Upper lobe of right lung (tissue), 1 donor: ENCODE results near the gene QSOX1. TPM values are rescaled to one million over a fixed set of nuclear protein-coding genes. Genes with fewer than 3 reads are reported as not detected.

Experiments used
- ATAC-seq: fragments of 200-7000 bp; cut with Tn5 transposase; one replicate; pipeline ENCODE4 v1.9.1; 2020; ENCODE audit warnings: mild to moderate bottlenecking, moderate library complexity
- DNase-seq: peaks from one replicate; pipeline ENCODE4 v3.0.0-alpha.2; 2020
- H3K27ac ChIP-seq: fragments of 200-600 bp; one replicate; pipeline ENCODE4 v1.8.0; 2022
- H3K27me3 ChIP-seq: fragments of 200-600 bp; one replicate; pipeline ENCODE4 v1.8.0; 2022; ENCODE audit warnings: mild to moderate bottlenecking
- H3K36me3 ChIP-seq: fragments of 200-600 bp; one replicate; pipeline ENCODE4 v1.8.0; 2022
- H3K4me1 ChIP-seq: fragments of 200-600 bp; one replicate; pipeline ENCODE4 v1.8.0; 2022
- H3K4me3 ChIP-seq: fragments of 200-600 bp; one replicate; pipeline ENCODE4 v1.8.0; 2022; ENCODE audit warnings: mild to moderate bottlenecking
- H3K9me3 ChIP-seq: fragments of 200-600 bp; one replicate; pipeline ENCODE4 v1.8.0; 2022
- CTCF ChIP-seq: fragments of 200-600 bp; IDR thresholded peaks from one replicate; pipeline ENCODE4 v1.8.0; 2022; ENCODE audit warnings: antibody characterized with exemption
- intact Hi-C: fragments of 100-400 bp; cut with DNase I; formaldehyde crosslinking; loops from one replicate; pipeline ENCODE4 v1.11.0; 2022
- total RNA-seq: library from RNA; stranded (reverse); fragmentation: NEBNext Ultra II Directional; extraction: Animal tissue kit (Norgen Biotek cat#: 25700); gene quantifications from one replicate; pipeline ENCODE4 v1.2.1, GENCODE V29; 2021
- donor health status: DM: no; HTN: yes; CAD: no; lungs with severe emphysema.

The QSOX1 gene
- total RNA-seq, 1 donor from 2014 or later: 275 TPM

GRCh38 chr1:180224902-180225301 lies 70.2 kb downstream of the QSOX1 start:
- peak; percentile 23 for DNase-seq
- intact Hi-C loops: no loop called here
- no peak for TF ChIP-seq CTCF

GRCh38 chr1:180225403-180225802 lies 70.7 kb downstream of the QSOX1 start:
- no peak overlapping the region for H3K27ac ChIP-seq
- ATAC-seq (no peak), DNase-seq (peak; percentile 1)
- no peak for TF ChIP-seq CTCF
- intact Hi-C loops: no loop called here
- H3K4me3 ChIP-seq: no peak overlapping the region
- no peaks in the 10 kb centered on the region for H3K36me3 ChIP-seq
- H3K27me3 ChIP-seq: peaks cover 59% of the 10 kb centered on the region
- H3K4me1 ChIP-seq: peaks cover 12% of the 10 kb centered on the region
- H3K9me3 ChIP-seq: no peaks in the 10 kb centered on the region

More at GRCh38 chr1:180224902-180225301, 70.2 kb downstream of the QSOX1 start:
- Histone ChIP-seq H3K27me3 (peaks cover 54% of the 10 kb centered on the region), H3K4me1 (peaks cover 7% of the 10 kb centered on the region), H3K4me3 (no peak overlapping the region), H3K36me3 (no peaks in the 10 kb centered on the region), H3K9me3 (no peaks in the 10 kb centered on the region), H3K27ac (no peak overlapping the region)
- no peak for ATAC-seq

- no peaks in the 10 kb centered on the region for H3K36me3 ChIP-seq
- H3K9me3 ChIP-seq: no peaks in the 10 kb centered on the region
- peaks cover 85% of the 10 kb centered on the region for H3K27me3 ChIP-seq
- ATAC-seq (no peak), DNase-seq (peak; percentile 23)
- intact Hi-C loops: no loop called here
- no peak overlapping the region for H3K4me3 ChIP-seq
- TF ChIP-seq CTCF: no peak
- no peak overlapping the region for H3K27ac ChIP-seq
- peaks cover 31% of the 10 kb centered on the region for H3K4me1 ChIP-seq
These were observed 73.4 kb downstream of the QSOX1 start for GRCh38 chr1:180227861-180228647.

GRCh38 chr1:180228648-180229482 lies 74.2 kb downstream of the QSOX1 start:
- Histone ChIP-seq H3K4me3 (peak overlapping the region; percentile 57), H3K27ac (no peak overlapping the region), H3K4me1 (peaks cover 37% of the 10 kb centered on the region), H3K36me3 (no peaks in the 10 kb centered on the region), H3K27me3 (peaks cover 93% of the 10 kb centered on the region), H3K9me3 (no peaks in the 10 kb centered on the region)
- peak; percentile 14 for ATAC-seq
- DNase-seq: peak; percentile 40
- intact Hi-C loops: no loop called here
- no peak for TF ChIP-seq CTCF

- H3K4me3 ChIP-seq: peak within 1 kb of the TSS; percentile 57
- no peak within 1 kb of the TSS for H3K27ac ChIP-seq
- TF ChIP-seq CTCF: no peak
- DNase-seq (peak; percentile 70), ATAC-seq (peak; percentile 51)
- peaks cover 96% of the 10 kb centered on the region for H3K27me3 ChIP-seq
- peaks cover 44% of the 10 kb centered on the region for H3K4me1 ChIP-seq
- intact Hi-C loops: no loop called here
- no peaks in the 10 kb centered on the region for H3K9me3 ChIP-seq
- H3K36me3 ChIP-seq: no peaks in the 10 kb centered on the region
These were observed 75.1 kb downstream of the QSOX1 start, which contains the start of gene LHX4 for GRCh38 chr1:180229483-180230415. TSS of gene LHX4 (plus strand) at chr1:180230264. CDS start at chr1:180230530, 266 bp downstream.
